HepG2 (cell line): ENCODE measurements around the gene TTC6. TPM values are rescaled to one million over a fixed set of nuclear protein-coding genes. Genes with fewer than 3 reads are reported as not detected.

Experiments used
- ASH2L ChIP-seq: fragments of 300-600, 200-600 bp; sonication (generic); IDR thresholded peaks from 2 replicates; pipeline ENCODE4 v1.7.0; 2017; ENCODE audit warnings: low read depth, mild to moderate bottlenecking, moderate library complexity, mixed read lengths, low read length; ENCODE audit not compliant: insufficient read length
- BRF2 ChIP-seq: sonication (generic); formaldehyde crosslinking; IDR thresholded peaks from 2 replicates; pipeline ENCODE4 v1.8.1; 2022; ENCODE audit warnings: mild to moderate bottlenecking, missing genetic modification reagents
- CHCHD3 ChIP-seq: sonication (generic); formaldehyde crosslinking; IDR thresholded peaks from 2 replicates; pipeline ENCODE4 v1.8.0; 2022; ENCODE audit warnings: mild to moderate bottlenecking, missing genetic modification reagents, moderate library complexity
- CTCF ChIP-seq: sonication (generic); formaldehyde crosslinking; IDR thresholded peaks from 2 replicates; pipeline ENCODE4 v1.5.0; 2020; ENCODE audit warnings: mild to moderate bottlenecking, missing genetic modification reagents, moderate library complexity
- DDIT3 ChIP-seq: sonication (generic); formaldehyde crosslinking; IDR thresholded peaks from 2 replicates; pipeline ENCODE4 v1.4.0; 2020; ENCODE audit warnings: mild to moderate bottlenecking, missing genetic modification reagents
- FOXK1 ChIP-seq: sonication (generic); formaldehyde crosslinking; IDR thresholded peaks from 2 replicates; pipeline ENCODE4 v1.4.0; 2020; ENCODE audit warnings: low read depth, missing genetic modification reagents, borderline replicate concordance
- HHEX ChIP-seq: IDR thresholded peaks from 2 replicates; pipeline ENCODE4 v1.6.1; 2016; ENCODE audit warnings: control low read depth
- JARID2 ChIP-seq: sonication (generic); formaldehyde crosslinking; IDR thresholded peaks from 2 replicates; pipeline ENCODE4 v1.8.1; 2023; ENCODE audit warnings: missing genetic modification reagents, inconsistent platforms; ENCODE audit not compliant: insufficient replicate concordance
- MAF1 ChIP-seq: sonication (generic); formaldehyde crosslinking; IDR thresholded peaks from 2 replicates; pipeline ENCODE4 v1.5.0; 2020; ENCODE audit warnings: missing genetic modification reagents, borderline replicate concordance
- PHF21A ChIP-seq: sonication (generic); formaldehyde crosslinking; IDR thresholded peaks from 2 replicates; pipeline ENCODE4 v1.5.0; 2020; ENCODE audit warnings: mild to moderate bottlenecking, missing genetic modification reagents
- SAP130 ChIP-seq: IDR thresholded peaks from 2 replicates; pipeline ENCODE4 v1.6.1; 2016; ENCODE audit warnings: low read depth
- SATB2 ChIP-seq: sonication (generic); formaldehyde crosslinking; IDR thresholded peaks from 2 replicates; pipeline ENCODE4 v1.5.0; 2020; ENCODE audit warnings: missing genetic modification reagents
- THAP9 ChIP-seq: sonication (generic); formaldehyde crosslinking; IDR thresholded peaks from 2 replicates; pipeline ENCODE4; 2020; ENCODE audit warnings: missing genetic modification reagents, mild to moderate bottlenecking, borderline replicate concordance
- THYN1 ChIP-seq: sonication (generic); formaldehyde crosslinking; IDR thresholded peaks from 2 replicates; pipeline ENCODE4 v1.8.1; 2023; ENCODE audit warnings: low read depth, mild to moderate bottlenecking, moderate library complexity, missing genetic modification reagents, borderline replicate concordance
- ZBTB1 ChIP-seq: sonication (generic); formaldehyde crosslinking; IDR thresholded peaks from 2 replicates; pipeline ENCODE4 v1.4.0; 2020; ENCODE audit warnings: missing genetic modification reagents, borderline replicate concordance
- ZFP1 ChIP-seq: IDR thresholded peaks from 2 replicates; pipeline ENCODE4 v1.6.1; 2016
- ZIK1 ChIP-seq: sonication (generic); formaldehyde crosslinking; IDR thresholded peaks from 2 replicates; pipeline ENCODE4 v1.5.0; 2020; ENCODE audit warnings: mild to moderate bottlenecking, low read depth, missing genetic modification reagents, borderline replicate concordance
- ZNF691 ChIP-seq: sonication (generic); formaldehyde crosslinking; IDR thresholded peaks from 2 replicates; pipeline ENCODE4 v1.4.0; 2020; ENCODE audit warnings: missing genetic modification reagents, low read depth, mild to moderate bottlenecking, borderline replicate concordance
- ZNF710 ChIP-seq: sonication (generic); formaldehyde crosslinking; IDR thresholded peaks from 2 replicates; pipeline ENCODE4 v1.5.0; 2020; ENCODE audit warnings: mild to moderate bottlenecking, missing genetic modification reagents, borderline replicate concordance
- polyA plus RNA-seq, 8 experiments: library from polyadenylated mRNA; depleted of rRNA in 3 of 8; stranded (reverse) in 7 of 8; unstranded in 1 of 8; fragments of >200 nt; fragmentation: Illumina TruSeq in 4 of 8; extraction: Trizol in 4 of 8; gene quantifications; 2 replicates each; pipeline versions ENCODE4 v1.2.1 to v1.2.3, GENCODE V29; 2011 to 2016; ENCODE audit warnings: low read depth in 4 of 8, missing spikeins in 1 of 8, mixed read lengths in 1 of 8; ENCODE audit not compliant: insufficient read depth in 1 of 8
- total RNA-seq, 5 experiments: library from RNA; depleted of rRNA; stranded (reverse); fragments of >200 nt; fragmentation: Illumina TruSeq; extraction: Trizol; gene quantifications; 2 replicates each; pipeline ENCODE4 v1.2.3, GENCODE V29; 2016; ENCODE audit warnings: low read depth in 1 of 5

Gene TTC6
- total and polyA plus RNA-seq, 2 of the 13 experiments (the other 11 are each of a cell fraction or from before 2014, with no cell fraction given) = 9.3 to 27.4 TPM

- TF ChIP-seq CTCF (CRISPR knock-in tag) (peak; percentile 95), ASH2L (peak; percentile 89), FOXK1 (CRISPR knock-in tag) (peak; percentile 51; the same call in 1 of the 2 replicates), CHCHD3 (CRISPR knock-in tag) (0 out of 2 replicates have a peak, but pooled peaks have one; percentile 16), BRF2 (0 out of 2 replicates have a peak, but pooled peaks have one; percentile 65), MAF1 (CRISPR knock-in tag) (no peak), DDIT3 (CRISPR knock-in tag) (no peak), ZBTB1 (0 out of 2 replicates have a peak, but pooled peaks have one; percentile 65), ZIK1 (no peak), ZNF710 (CRISPR knock-in tag) (peak; percentile 77; the same call in 1 of the 2 replicates), THYN1 (0 out of 2 replicates have a peak, but pooled peaks have one; percentile 70), THAP9 (CRISPR knock-in tag) (peak; percentile 18; the same call in 1 of the 2 replicates), SAP130 (CRISPR knock-in tag) (peak; percentile 56), HHEX (CRISPR knock-in tag) (no peak), ZFP1 (CRISPR knock-in tag) (0 out of 2 replicates have a peak, but pooled peaks have one; percentile 67), SATB2 (CRISPR knock-in tag) (no peak), JARID2 (CRISPR knock-in tag) (peak; percentile 32), PHF21A (CRISPR knock-in tag) (peak; percentile 81; the same call in 1 of the 2 replicates), ZNF691 (CRISPR knock-in tag) (peak; percentile 36)
Measured at GRCh38 chr14:37594238-37594970, 1.0 kb upstream of the TTC6 start (continued).
